Neural crest cell (in vitro differentiated cells): ENCODE results near the gene PGA5. TPM values are rescaled to one million over a fixed set of nuclear protein-coding genes. Genes with fewer than 3 reads are reported as not detected.

Experiments
- DNase-seq: peaks from one replicate; pipeline ENCODE4 v3.0.0; 2021; ENCODE audit warnings: low read depth, mixed read lengths, low spot score
- H3K27ac Mint-ChIP-seq: one replicate; pipeline ENCODE4 v1.8.0; 2021; ENCODE audit warnings: mild to moderate bottlenecking, mixed read lengths; ENCODE audit not compliant: unreplicated experiment
- H3K27me3 Mint-ChIP-seq: 2 replicates; pipeline ENCODE4 v1.8.0; 2021; ENCODE audit warnings: low read depth, mild to moderate bottlenecking, mixed read lengths
- H3K36me3 Mint-ChIP-seq: 2 replicates; pipeline ENCODE4 v1.8.0; 2021; ENCODE audit warnings: low read depth, mild to moderate bottlenecking, mixed read lengths
- H3K4me1 Mint-ChIP-seq: 2 replicates; pipeline ENCODE4 v1.8.0; 2021; ENCODE audit warnings: mixed read lengths
- H3K4me3 Mint-ChIP-seq: one replicate; pipeline ENCODE4 v1.8.0; 2021; ENCODE audit warnings: mild to moderate bottlenecking, mixed read lengths
- H3K9me3 Mint-ChIP-seq: 2 replicates; pipeline ENCODE4 v1.8.0; 2021; ENCODE audit warnings: mixed read lengths
- CTCF ChIP-seq: fragments of 200-600 bp; sonication (generic); conservative IDR thresholded peaks from 2 replicates; pipeline ENCODE4 v1.5.0; 2021; ENCODE audit warnings: antibody characterized with exemption, mild to moderate bottlenecking
- total RNA-seq: library from RNA; stranded (reverse); gene quantifications from 2 replicates; pipeline ENCODE4 v1.2.1, GENCODE V29; 2021

Gene PGA5
- total RNA-seq, 1 donor from 2014 or later, result not detected

DNA sequence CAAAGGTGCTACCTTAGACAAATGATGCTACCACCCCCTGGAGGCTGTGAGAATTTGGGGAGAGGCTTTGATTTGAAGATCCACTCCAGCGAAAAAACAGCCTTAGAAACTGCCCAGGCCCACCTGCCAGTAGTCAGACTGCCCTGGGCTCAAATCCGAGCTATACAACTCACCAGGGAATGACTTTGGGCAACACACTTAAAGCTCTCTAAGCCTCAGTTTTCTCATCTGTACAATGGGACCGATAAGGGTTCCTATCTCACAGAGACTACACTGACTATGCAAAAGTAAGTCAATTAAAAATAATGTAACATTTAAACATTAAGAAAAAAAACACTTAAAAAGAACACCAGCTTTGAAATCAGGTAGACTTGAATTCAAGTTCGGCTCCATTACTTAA, 34.2 kb downstream of the PGA5 start:
- no peaks in the 10 kb centered on the region for H3K36me3 Mint-ChIP-seq

GRCh38 chr11:61277186-61278000, 36.4 kb downstream of the PGA5 start:
- Mint-ChIP-seq H3K36me3 (peaks cover 7% of the 10 kb centered on the region), H3K9me3 (no peaks in the 10 kb centered on the region), H3K27me3 (no peaks in the 10 kb centered on the region), H3K4me1 (peaks cover 11% of the 10 kb centered on the region), H3K27ac (no peak overlapping the region), H3K4me3 (no peak overlapping the region)
- TF ChIP-seq CTCF, result no peak
- DNase-seq, result no peak

More for the DNA sequence above, 34.2 kb downstream of the PGA5 start:
- no peak for TF ChIP-seq CTCF
- DNase-seq, result no peak
- no peak overlapping the region for H3K4me3 Mint-ChIP-seq
- no peak overlapping the region for H3K27ac Mint-ChIP-seq
- no peaks in the 10 kb centered on the region for H3K27me3 Mint-ChIP-seq
- H3K9me3 Mint-ChIP-seq, result no peaks in the 10 kb centered on the region
- peaks cover 8% of the 10 kb centered on the region for H3K4me1 Mint-ChIP-seq

DNA sequence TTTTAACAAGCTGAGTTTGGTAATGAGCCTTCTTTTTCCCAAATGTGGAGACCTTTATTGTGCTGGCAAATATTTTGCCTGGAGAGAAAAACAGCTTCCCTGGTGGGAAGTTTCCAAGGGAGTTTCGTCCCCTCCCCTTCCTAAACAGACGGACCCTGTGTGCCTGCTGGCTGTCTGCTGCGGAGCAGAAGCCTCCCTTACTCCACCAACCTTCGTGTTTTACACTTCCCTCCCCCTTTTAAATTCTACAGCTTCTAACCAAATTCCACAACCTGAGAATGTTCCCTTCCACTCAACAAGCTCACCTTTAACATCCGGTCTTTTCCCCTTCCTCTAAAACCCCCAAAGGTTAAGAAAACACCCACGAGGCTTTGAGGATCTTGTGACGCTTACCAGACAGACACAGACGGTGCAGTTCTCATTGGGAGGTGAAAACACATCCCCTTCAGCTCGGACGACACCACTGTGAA, 37.1 kb downstream of the PGA5 start:
- Mint-ChIP-seq H3K27ac (peak overlapping the region; percentile 30), H3K9me3 (no peaks in the 10 kb centered on the region), H3K36me3 (peaks cover 10% of the 10 kb centered on the region), H3K27me3 (no peaks in the 10 kb centered on the region), H3K4me1 (peaks cover 11% of the 10 kb centered on the region), H3K4me3 (no peak overlapping the region)
- no peak for TF ChIP-seq CTCF
- no peak for DNase-seq

DNA sequence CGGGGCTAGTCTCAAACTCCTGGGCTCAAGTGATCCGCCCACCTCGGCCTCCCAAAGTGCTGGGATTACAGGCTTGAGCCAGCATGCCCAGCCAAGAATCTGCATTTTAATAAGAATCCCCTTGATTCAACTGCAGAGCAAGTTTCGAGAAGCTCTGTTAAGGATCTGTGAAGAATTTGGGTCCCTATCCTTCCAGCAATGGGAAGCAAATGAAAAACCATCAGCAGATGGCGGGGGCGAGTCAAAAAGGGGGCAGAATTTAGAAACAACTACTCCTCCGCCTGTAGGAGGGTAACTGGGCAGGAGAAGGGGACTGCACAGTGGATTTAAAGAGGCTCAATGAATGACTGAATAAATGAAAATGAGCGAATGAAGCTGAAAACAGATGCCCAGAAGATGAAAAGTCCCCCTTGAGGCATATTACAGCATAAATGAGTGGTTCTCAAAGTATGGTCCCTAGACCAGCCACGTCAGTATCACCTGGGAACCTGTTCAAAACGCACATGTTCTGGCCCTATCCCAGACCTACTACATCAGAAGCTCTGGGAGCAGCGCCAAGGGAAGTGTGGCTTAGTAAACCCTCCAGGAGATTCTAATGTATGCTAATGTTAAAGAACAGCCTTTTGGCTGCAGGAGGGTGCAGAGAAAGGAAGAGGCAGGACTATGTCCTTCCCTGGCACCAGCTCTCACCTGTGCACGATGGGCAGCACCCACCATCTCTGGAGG, 39.1 kb downstream of the PGA5 start:
- peaks cover 19% of the 10 kb centered on the region for H3K36me3 Mint-ChIP-seq
- peaks cover 11% of the 10 kb centered on the region for H3K4me1 Mint-ChIP-seq
- no peaks in the 10 kb centered on the region for H3K9me3 Mint-ChIP-seq
- no peak for DNase-seq
- H3K4me3 Mint-ChIP-seq, result no peak overlapping the region
- no peak overlapping the region for H3K27ac Mint-ChIP-seq
- H3K27me3 Mint-ChIP-seq, result no peaks in the 10 kb centered on the region
- TF ChIP-seq CTCF, result no peak

DNA sequence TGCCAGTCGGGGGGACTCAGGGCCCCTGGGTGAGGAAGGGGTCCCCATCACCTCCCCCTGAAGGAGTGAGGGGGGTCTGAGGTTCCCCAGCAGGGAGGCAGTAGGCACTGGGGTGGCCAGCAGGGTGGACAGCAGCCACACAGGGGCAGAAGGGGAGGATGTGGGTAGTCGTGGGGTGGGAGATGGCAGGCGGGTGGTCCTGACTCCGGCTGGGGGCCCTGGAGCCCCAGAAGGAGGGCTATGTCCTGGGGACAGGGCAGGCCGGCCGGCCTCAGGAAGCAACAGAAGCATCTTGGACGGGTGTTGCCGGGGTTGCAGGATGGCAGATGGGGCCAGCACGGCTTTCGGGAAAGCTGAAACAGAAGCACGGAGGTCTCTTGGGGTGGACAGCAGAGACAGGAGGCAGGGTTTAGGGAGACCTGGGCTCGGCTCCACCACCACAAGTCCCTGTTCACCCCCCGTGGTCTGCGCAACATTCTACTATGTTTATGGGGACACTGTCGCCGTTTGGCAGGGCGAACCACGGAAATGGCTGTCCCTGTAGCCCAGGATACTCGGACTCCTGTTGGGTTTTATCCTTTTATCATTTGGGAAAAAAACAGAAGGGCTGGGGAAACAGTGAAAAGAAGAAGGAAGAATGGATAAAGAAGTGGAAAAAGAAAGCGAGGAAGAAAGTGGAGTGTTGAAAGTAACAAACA, 40.1 kb downstream of the PGA5 start:
- Mint-ChIP-seq H3K27me3 (no peaks in the 10 kb centered on the region), H3K36me3 (peaks cover 24% of the 10 kb centered on the region), H3K4me1 (peaks cover 11% of the 10 kb centered on the region), H3K27ac (no peak overlapping the region), H3K9me3 (no peaks in the 10 kb centered on the region), H3K4me3 (no peak overlapping the region)
- no peak for DNase-seq
- no peak for TF ChIP-seq CTCF
